HG02943 (cell line): ENCODE data around the gene TENT5A.
"Not testable (repeated sequence)": the region's sequence is repeated elsewhere in the genome, so short reads cannot be mapped to it uniquely, and the experiment has no call there.

Experiments used
- ATAC-seq: cut with Tn5 transposase; IDR thresholded peaks from one replicate; pipeline ENCODE4 v1.9.1; 2021; ENCODE audit warnings: mild to moderate bottlenecking, low read depth, moderate library complexity; ENCODE audit not compliant: unreplicated experiment

The TENT5A gene

GRCh38 chr6:81752084-81752920 lies at the start of gene TENT5A:
Gene TENT5A (minus strand): TSS chr6:81752681. CDS start chr6:81752141, 540 bp downstream.
- peak; percentile 74 for ATAC-seq

- ATAC-seq, result no peak
These were observed 49.0 kb upstream of the TENT5A start for GRCh38 chr6:81801489-81801888.

GRCh38 chr6:81800666-81801065 lies 48.2 kb upstream of the TENT5A start:
- ATAC-seq, result no peak

- ATAC-seq, result no peak
These were observed 46.8 kb upstream of the TENT5A start for GRCh38 chr6:81799323-81799722.

GRCh38 chr6:81797591-81797990 lies 45.1 kb upstream of the TENT5A start:
- no peak for ATAC-seq

GRCh38 chr6:81795890-81796289 lies 43.4 kb upstream of the TENT5A start:
- ATAC-seq, result no peak

- no peak for ATAC-seq
These were observed 41.5 kb upstream of the TENT5A start for GRCh38 chr6:81793821-81794475.

- no peak for ATAC-seq
These were observed 40.3 kb upstream of the TENT5A start for GRCh38 chr6:81792826-81793225.

GRCh38 chr6:81791756-81792155 lies 39.3 kb upstream of the TENT5A start:
- ATAC-seq, result no peak

- no peak for ATAC-seq
These were observed 37.6 kb upstream of the TENT5A start for GRCh38 chr6:81790034-81790433.

- no peak for ATAC-seq
These were observed 36.8 kb upstream of the TENT5A start for GRCh38 chr6:81789291-81789690.

GRCh38 chr6:81788748-81789147 lies 36.3 kb upstream of the TENT5A start:
- ATAC-seq, result no peak

- no peak for ATAC-seq
These were observed 35.0 kb upstream of the TENT5A start for GRCh38 chr6:81787313-81788068.

- no peak for ATAC-seq
These were observed 33.7 kb upstream of the TENT5A start for GRCh38 chr6:81786150-81786549.

- ATAC-seq, result no peak
These were observed 32.9 kb upstream of the TENT5A start for GRCh38 chr6:81785377-81785776.

GRCh38 chr6:81783893-81784292 lies 31.4 kb upstream of the TENT5A start:
- no peak for ATAC-seq

GRCh38 chr6:81781624-81782023 lies 29.1 kb upstream of the TENT5A start:
- ATAC-seq, result no peak

GRCh38 chr6:81777586-81778268 lies 25.2 kb upstream of the TENT5A start:
- ATAC-seq, result no peak

GRCh38 chr6:81776219-81776618 lies 23.7 kb upstream of the TENT5A start:
- not testable (repeated sequence) for ATAC-seq

GRCh38 chr6:81774542-81774941 lies 22.1 kb upstream of the TENT5A start:
- ATAC-seq, result no peak

GRCh38 chr6:81773887-81774286 lies 21.4 kb upstream of the TENT5A start:
- ATAC-seq, result no peak
